Esophagus mucosa (tissue), 1 donor: ENCODE measurements around the gene SLC43A3. TPM values are rescaled to one million over a fixed set of nuclear protein-coding genes. Genes with fewer than 3 reads are reported as not detected.

Experiments
- ATAC-seq: fragments of 200-7000 bp; cut with Tn5 transposase; one replicate; pipeline ENCODE4 v1.9.1; 2020
- total RNA-seq: library from RNA; stranded (reverse); gene quantifications from one replicate; pipeline ENCODE4 v1.2.4, GENCODE V29; 2023
- donor health status: DM: yes; HTN: yes; CAD: no.

SLC43A3 gene
- 28.2 TPM for total RNA-seq

DNA sequence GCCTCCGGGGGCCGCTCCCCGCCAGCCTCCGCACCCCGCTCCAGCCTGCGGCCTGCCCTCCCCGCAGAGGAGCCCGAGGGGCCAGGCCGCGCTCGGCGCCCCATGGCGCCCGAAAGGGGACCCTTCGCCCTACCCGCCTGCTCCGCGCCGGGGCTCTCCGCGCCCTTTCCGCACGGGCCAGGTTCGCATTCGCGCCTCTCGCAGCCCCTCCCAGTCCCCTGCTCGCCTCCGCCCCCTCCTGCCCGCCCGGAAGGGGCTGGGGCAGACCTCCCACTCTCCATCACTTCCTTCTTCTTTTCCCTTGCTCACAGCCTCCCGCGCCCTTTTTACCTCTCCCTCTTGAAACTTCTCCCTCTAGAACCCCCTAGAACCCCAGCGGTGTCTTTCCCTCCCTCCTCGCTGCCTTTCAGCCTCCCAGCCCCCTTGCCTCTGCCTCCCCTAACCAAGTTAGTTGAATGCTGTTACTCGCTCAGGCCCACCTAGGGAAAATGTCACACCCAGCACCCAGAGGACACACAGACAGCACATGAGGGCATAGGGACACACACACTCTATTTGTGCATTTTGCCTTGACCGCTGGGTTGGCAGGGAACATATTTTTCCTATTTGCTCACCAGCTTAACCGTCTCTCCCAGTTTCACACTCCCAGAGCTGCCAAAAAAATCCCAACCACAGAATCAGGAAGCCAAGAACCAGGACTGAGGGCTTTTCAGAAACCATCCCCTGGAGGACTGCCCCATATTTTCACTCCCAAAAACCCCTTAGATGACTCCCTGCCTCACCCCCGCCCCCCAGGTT, at the start of gene SLC43A3:
TSS of gene SLC43A3 (minus strand) at position 193 of the 798 bp plus-strand sequence. CDS start 949 bp downstream, outside the sequence.
- ATAC-seq, result peak; percentile 66

DNA sequence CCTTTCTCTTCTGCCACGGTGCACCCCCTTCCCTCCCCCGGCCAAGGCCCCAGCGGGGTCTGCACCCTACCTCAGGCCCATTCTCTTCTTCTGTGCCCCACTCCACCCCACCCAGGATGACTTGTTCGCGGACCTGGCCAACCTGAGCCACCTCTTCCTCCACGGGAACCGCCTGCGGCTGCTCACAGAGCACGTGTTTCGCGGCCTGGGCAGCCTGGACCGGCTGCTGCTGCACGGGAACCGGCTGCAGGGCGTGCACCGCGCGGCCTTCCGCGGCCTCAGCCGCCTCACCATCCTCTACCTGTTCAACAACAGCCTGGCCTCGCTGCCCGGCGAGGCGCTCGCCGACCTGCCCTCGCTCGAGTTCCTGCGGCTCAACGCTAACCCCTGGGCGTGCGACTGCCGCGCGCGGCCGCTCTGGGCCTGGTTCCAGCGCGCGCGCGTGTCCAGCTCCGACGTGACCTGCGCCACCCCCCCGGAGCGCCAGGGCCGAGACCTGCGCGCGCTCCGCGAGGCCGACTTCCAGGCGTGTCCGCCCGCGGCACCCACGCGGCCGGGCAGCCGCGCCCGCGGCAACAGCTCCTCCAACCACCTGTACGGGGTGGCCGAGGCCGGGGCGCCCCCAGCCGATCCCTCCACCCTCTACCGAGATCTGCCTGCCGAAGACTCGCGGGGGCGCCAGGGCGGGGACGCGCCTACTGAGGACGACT, 49.3 kb upstream of the SLC43A3 start:
- ATAC-seq, result peak; percentile 82

DNA sequence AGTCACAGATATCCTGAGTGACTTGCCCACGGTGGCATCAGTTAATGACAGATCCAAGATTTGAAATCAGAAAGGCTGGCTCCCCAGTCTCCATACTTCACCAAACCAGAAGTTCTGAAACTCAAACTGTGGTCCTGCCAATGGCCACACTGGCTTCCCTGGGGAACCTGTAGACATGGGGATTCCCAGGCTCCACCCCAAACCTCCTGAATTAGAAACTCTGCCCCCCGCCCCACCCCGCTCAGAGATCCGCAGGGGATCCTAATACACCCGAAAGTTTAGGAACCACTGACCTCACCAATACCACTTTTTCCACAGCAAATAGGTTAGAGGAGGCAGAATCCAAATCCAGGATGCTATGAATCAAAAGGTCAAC, 48.7 kb upstream of the SLC43A3 start:
- no peak for ATAC-seq

DNA sequence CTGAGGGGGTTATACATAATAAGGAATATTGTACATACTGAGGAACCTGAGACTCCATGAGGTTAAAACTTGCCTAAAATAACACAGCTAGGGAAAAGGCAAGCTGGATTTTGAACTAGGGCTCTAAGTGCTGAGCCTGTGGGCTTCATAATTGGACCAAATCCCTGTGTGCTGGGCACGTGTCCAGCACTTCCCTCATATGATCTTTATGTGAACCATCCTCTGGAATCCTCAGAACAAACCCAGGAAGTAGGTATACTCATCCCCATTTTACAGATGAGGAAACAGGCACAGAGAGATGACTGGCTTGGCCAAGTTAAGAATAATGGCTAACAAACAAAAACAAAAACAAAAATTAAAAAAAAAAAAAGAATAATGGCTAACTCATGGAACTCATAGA, 48.3 kb upstream of the SLC43A3 start:
- no peak for ATAC-seq

DNA sequence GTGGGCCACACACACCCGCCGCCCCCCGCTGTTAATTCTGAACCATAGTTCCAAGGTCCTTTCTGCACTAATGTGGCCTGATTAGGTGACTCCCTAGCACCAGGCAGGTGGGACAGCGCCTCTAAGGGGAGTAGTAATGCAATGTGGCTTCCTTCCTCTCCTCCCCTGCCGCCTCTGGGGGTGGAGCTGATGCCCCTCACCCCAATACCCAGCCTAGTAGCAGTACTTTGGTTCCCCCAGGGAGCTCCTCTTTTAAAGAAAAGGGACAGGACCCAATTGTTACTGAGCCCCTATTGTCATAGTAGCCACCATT, 47.8 kb upstream of the SLC43A3 start:
- no peak for ATAC-seq

DNA sequence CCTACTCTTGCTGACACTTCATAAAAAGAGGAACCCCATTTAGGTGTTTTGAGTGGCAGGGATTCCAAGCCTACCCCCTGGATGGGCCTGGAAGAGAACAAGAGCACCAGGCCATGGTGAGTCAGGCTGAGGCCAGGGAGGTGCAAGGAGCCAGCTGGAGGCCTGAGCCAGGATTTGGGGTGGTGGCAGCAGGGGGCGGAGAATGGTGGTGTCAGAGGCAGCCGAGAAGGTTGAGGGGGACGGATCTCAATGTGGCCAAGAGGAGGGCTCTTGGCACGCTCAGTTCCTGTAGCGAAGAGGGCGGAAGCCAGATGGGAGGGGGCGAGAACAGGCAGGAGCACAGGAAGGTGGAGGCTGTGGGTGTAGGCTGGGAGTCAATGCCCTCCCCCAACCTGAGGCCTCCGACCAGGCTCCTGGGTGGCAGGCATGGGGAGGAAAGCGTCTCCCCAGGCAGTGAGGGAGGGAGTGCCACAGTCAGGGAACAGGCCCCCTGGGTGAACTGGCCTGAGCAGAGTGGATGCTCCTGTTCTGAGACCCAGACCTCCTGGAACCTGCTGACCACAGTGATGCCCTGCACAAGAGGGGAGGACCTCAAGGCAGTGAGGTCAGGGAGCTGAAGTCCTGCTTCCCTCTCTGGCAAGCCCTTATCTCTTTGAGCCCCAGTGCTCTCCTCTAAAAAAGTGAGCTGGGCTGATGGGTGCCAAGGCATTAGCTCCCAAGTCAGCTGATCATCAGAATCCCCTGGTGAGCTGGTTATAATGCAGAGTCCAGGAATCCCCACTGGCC, 47.3 kb upstream of the SLC43A3 start:
- no peak for ATAC-seq

DNA sequence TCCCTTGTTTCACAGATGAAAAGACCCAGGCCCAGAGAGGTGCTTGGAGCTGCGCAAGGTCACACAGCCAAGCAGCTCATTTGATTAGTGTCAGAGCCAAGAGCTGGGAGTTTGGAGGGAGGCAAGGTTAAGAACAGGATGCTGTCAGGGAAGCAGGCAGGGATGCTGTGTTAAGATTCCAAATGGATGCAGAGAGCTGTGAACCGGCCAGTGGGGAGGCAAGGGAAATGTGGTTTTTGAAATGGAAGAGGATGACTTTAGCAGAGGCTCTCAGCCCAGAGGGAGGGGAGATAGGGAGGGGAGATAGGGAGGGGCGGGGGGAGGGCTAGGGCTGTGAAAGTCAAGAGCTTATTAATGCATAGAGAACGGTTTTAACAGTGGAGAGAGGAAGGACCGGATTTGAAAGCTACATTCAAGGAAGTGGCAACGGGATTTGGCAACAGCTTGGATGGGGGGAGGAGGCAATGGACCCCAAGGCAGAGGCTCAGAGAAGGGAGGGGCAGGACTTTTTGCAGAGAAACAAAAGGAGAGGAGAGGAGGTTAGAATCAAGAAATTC, 46.4 kb upstream of the SLC43A3 start:
- ATAC-seq, result no peak

DNA sequence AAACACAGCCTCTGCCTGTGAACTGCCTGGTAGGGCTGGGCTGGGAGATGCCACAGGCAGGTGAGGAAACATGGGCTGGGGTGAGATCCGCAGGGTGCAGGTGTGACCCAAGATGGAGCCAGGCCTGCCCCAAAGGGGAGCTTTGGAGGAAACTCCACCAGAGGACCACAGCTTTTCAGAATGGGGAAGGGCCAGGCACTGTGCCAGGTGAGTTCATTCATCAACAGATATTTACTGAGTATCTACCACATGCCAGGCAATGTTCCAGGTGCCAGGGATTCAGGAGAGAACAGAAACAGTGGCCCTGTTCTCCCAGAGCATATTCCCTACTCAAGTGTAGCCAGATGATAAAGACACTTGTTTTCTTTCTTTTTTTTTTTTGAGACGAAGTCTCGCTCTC, 44.6 kb upstream of the SLC43A3 start:
- ATAC-seq, result no peak

DNA sequence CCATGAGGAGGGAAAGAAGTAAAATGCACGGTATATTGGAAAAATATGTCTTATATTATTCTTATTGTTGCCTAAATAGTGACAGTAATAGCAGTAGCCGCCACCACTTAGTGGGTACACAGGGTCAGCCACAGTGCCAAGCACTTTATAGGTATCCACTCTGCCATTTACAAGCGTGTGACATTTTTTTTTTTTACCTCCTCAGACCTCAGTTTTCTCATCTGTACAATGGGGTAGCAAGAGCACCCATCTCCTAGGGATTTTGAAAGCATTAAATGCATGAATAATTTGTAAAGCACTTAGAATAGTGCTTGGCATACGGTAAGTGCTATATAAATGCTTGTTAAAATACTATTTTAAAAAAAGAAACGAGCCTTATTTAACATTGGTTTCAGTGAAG, 42.3 kb upstream of the SLC43A3 start:
- ATAC-seq, result no peak

DNA sequence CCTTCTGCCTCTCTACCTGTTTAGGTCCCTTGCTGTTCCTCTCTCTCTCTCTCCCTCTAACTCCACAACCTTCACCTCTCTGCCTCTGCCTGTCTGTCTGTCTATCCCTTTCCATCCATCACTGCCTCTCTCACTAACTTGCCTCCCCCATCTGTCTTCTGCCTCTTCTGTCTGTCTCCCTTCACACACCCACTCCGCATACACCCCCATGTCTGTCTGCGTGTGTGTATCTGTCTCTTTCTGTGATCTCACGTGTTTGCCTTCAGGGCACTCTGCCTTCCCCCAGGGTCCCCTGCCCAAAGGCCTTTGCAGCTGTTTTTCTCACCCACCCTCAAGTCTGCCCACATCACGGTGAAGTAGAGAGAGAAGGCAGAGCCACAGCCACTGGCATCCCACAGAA, 41.4 kb upstream of the SLC43A3 start:
- no peak for ATAC-seq

DNA sequence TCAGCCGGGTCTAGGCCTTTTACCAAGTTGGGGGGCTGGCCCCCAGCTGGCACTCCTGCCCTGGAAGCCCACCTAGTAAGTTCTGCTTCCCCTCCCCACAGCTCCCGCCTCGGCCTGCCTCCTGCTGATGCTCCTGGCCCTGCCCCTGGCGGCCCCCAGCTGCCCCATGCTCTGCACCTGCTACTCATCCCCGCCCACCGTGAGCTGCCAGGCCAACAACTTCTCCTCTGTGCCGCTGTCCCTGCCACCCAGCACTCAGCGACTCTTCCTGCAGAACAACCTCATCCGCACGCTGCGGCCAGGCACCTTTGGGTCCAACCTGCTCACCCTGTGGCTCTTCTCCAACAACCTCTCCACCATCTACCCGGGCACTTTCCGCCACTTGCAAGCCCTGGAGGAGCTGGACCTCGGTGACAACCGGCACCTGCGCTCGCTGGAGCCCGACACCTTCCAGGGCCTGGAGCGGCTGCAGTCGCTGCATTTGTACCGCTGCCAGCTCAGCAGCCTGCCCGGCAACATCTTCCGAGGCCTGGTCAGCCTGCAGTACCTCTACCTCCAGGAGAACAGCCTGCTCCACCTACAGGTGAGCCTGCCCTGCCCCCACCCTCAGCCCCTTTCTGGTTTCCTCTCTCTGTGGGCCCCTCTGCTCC, 40.7 kb upstream of the SLC43A3 start:
- no peak for ATAC-seq

DNA sequence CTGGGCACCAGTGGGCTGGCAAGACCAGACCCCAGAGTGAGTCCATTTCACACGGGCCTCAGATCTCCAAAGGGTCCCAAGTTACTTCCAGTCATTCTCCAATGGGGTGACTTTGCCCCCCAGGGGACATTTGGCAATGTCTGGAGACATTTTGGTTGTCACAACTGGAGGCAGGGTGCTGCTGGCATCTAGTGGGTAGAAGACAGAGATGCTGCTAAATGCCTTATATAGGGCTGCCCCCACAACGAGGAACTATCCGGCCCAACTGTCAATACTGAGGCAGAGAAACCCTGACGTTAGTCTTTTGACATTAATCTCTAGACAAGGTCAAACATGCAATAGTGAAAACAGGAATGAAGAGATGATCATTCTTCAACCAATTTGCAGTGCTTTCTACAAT, 39.8 kb upstream of the SLC43A3 start:
- ATAC-seq, result no peak

DNA sequence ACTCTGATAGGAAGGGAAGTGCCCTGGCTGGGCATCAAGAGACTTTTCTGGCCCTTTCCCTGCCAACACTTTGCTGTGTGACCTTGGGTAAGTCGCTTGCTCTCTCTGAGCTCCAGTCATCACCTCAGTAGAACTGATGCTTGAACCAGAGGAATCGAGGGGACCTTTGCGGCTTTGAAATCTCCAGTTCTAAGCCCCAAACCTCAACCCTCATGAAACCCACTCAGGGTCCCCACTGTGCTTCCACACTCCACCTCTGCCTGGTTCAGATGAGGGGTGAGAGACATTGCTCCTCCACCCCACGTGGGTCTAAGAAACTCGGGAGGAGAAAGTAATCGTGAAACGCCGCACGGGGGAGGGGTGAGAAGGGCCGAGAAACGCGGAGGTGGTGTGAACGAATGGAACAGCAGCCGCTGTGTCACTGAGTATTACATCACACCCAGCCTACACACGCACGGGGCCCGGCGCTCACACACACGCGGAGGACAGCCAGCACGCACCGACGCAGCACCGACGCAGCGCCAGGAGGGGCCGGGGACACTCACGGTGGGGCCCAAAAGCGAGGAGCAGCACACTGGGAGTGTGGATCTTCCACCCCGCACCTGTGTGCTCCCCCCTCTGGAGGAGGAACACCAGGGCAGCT, 37.7 kb upstream of the SLC43A3 start:
- peak; percentile 35 for ATAC-seq

DNA sequence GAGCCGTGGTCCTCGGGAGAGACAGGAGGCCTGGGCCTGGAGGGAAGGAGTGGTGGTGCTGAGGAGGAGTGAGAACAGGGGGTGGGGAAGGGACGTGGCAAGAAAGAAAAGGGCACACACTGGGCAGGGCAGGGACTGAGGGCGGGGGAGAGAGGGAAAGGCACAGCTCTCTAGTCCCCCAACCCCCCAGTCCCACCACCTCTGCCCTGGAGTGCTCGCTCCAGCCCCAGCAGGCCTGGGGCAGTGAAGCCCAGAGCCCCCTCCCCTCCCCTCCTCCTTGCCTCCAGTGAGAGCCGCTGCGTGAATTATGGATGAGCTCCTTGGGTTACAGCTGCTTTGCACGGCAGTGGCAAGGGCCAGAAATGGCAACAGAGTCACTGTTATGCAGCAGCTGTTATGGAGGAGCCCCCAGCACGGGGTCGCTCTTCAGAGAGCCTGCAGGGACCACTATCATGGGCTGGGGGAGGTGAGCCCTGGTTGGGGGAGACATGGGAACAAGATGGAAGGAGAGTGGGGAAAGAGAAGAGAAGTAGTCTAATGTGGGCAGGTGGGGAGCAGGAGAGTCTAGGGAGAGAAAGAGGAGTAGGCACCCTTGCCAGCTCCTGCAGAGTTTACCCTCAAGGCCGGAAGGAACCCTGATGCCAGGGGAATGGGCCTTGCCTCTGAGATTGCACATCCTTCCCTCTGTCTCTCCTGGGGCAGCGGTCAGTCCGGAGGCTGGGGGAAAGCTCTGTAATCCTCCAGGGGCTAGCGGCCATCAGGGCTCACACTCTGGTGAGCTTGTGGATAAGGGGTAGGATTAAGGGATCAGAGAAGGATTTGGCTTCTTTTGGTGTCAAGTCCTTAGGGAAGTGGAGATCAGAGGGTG, 37.0 kb upstream of the SLC43A3 start:
- no peak for ATAC-seq

DNA sequence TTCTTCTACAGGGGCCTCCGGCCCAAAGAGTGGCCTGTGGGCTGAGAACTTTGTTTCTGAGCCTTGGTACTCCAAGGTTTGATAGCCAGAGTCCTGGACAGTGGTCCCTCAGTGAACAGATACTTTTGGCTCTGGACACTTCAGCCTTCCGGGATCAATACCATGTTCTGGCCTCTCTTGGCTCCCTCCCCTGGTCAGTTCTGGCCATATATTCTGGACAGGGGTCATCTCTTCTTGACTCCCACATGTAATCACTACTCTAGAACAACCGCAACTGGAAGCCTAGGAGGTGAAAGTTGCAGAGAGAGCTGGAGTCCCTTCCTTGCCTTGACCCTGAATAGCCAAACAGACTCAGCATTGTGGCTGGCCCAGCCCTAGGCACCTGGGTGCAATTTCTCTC, 35.7 kb upstream of the SLC43A3 start:
- ATAC-seq, result no peak

DNA sequence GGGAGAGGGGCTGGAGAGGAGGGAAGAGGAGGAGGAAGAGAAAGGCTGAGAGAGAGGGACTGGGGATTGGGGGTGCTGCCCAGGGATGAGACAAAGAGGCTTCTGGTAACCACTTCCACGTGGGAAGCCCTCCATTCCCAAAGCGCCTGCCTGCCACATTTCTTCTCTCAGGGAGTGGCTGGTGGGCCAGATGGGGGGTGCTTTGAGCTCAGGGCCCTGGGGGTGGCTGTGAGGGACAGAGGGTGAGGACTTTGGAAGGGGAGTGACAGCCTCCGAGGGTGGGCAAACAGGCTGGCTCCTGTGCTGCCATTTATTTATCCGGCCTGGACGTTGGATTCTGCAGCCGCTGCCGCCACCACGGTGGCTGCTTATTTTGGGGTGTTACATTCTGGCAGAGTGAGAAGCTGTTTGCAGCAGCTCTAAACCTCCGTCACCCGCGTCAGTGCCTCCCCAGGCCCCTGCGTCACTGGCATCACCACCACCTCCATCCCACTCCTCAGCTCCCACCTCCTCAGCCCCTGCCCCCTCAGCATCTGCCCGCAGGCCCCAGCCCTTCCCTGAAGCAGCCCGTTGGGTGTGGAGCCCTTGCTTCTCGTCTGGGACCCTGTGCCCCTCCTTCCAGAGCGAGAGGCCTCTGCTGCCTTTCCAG, 35.0 kb upstream of the SLC43A3 start:
- ATAC-seq, result no peak

DNA sequence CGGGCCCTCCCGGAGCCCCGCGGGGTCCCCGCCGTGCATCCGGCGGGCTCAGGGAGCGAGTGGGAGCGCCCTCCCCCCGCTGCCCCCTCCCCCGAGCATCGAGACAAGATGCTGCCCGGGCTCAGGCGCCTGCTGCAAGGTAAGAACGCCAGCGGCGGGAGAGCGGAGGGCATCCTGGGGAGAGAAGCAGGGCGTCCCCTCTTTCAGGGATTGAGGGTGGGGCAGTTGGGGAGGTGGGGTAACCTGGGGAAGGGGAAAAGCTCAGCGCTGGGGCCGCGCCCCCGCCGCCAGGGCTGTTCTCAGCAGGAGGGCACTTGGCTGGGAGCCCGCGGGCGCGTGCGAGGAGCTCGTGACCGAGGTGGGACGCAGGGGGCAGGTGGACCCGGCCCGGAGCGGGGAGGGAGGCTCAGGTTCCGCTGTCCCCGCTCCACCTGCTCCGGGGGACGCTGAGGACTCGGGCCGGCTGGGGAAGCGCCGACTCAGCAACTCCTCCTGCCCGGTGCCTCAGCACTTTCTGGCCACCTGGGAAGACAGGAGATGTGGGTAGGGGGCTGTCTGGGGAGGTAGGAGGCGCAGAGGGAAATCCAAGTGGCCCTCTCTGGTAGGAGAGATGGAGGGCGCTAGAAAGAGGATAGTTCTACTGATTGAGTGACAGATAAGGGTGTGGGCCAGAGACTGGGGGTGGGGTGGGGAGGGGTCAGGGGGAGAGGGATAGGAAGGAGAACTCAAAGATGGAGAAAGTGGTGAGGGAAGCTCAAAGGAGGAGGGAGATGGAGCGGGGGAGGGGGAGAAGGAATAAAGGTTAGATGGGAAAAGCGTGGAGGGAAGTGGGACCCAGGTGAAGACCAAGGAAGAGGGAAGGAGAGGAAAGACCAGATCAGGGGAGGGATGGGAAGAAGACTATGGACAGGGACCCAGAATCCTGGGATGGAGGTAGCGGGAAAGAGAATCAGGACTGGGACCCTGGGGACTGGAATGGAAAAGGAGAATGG, 34.1 kb upstream of the SLC43A3 start:
- no peak for ATAC-seq

DNA sequence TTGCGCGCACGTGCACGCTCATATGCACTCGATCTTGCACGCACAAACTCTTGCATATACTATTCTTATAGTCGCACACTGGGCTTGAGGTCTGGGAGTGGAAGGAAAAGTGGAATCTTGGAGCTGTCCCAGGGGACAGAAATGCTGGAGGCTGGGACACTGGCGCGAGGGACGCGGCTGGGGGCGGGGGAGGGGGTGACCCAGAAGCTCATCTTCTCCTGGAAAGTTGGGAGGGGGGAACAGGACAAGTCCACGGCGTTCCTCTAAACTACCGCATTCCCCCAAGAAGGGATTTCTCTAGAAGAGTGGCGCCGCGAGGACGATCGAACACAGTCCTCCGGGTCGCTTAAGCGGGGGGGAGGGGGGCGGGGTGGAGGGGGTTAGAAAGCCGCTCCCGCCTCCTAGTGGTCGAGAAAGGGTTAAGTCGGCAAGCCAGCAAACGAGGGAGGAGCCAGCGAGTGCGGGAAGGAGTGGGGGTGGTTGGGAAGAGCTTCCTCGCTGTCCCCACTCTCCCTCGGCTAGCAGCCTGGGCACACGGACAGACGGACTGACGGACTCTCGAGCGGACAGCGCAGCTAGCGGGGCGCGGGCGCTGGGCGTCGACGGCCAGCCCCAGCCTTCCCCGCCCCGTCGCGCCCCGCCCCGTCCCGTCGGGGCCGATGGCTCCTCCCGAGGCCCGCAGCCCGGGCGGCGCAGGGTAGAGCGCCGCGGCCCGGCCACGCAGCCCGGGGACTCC, 33.3 kb upstream of the SLC43A3 start, which contains the start of gene RTN4RL2:
TSS of gene RTN4RL2 (plus strand) at position 507 of the 736 bp plus-strand sequence. CDS start 338 bp downstream, outside the sequence.
- ATAC-seq, result peak; percentile 24
